Activated effector memory CD4-positive, alpha-beta T cell treated with anti-CD3 and anti-CD28 coated beads, Interleukin-2, amount 50 U/mL, for 16 hours (primary cell): Measurements from ENCODE around the gene DNAI7.

Source experiments
- DNase-seq: peaks from one replicate; pipeline ENCODE4 v3.0.0-alpha.2; 2020

Gene DNAI7

GRCh38 chr12:25162866-25163265, 32.1 kb downstream of the DNAI7 start:
- DNase-seq: no peak

- DNase-seq: no peak
Observed at GRCh38 chr12:25156061-25156460, 38.9 kb downstream of the DNAI7 start.

GRCh38 chr12:25155022-25155576, 39.9 kb downstream of the DNAI7 start:
- DNase-seq: no peak

GRCh38 chr12:25152055-25152454, 42.9 kb downstream of the DNAI7 start:
- DNase-seq: no peak

- no peak for DNase-seq
Observed at GRCh38 chr12:25151476-25151875, 43.5 kb downstream of the DNAI7 start.

GRCh38 chr12:25146686-25147085, 48.3 kb downstream of the DNAI7 start:
- no peak for DNase-seq

GRCh38 chr12:25135531-25136154, 59.3 kb downstream of the DNAI7 start:
- no peak for DNase-seq

GRCh38 chr12:25131270-25131669, 63.7 kb downstream of the DNAI7 start:
- no peak for DNase-seq

- no peak for DNase-seq
Observed at GRCh38 chr12:25130741-25131188, 64.2 kb downstream of the DNAI7 start.

GRCh38 chr12:25126746-25127145, 68.2 kb downstream of the DNAI7 start:
- no peak for DNase-seq

- DNase-seq: no peak
Observed at GRCh38 chr12:25126101-25126500, 68.9 kb downstream of the DNAI7 start.

GRCh38 chr12:25124493-25124892, 70.5 kb downstream of the DNAI7 start:
- DNase-seq: no peak

- no peak for DNase-seq
Observed at GRCh38 chr12:25123126-25123525, 71.8 kb downstream of the DNAI7 start.

- DNase-seq: no peak
Observed at GRCh38 chr12:25121916-25122315, 73.0 kb downstream of the DNAI7 start.

- no peak for DNase-seq
Observed at GRCh38 chr12:25121110-25121509, 73.8 kb downstream of the DNAI7 start.

- DNase-seq: no peak
Observed at GRCh38 chr12:25119020-25119419, 75.9 kb downstream of the DNAI7 start.

GRCh38 chr12:25115677-25116076, 79.3 kb downstream of the DNAI7 start:
- no peak for DNase-seq

GRCh38 chr12:25113651-25114050, 81.3 kb downstream of the DNAI7 start:
- no peak for DNase-seq

- DNase-seq: no peak
Observed at GRCh38 chr12:25110260-25110659, 84.7 kb downstream of the DNAI7 start.

GRCh38 chr12:25107920-25108319, 87.0 kb downstream of the DNAI7 start:
- no peak for DNase-seq

GRCh38 chr12:25106818-25107217, 88.1 kb downstream of the DNAI7 start:
- DNase-seq: no peak

- DNase-seq: no peak
Observed at GRCh38 chr12:25102402-25102801, 92.6 kb downstream of the DNAI7 start.

- no peak for DNase-seq
Observed at GRCh38 chr12:25101092-25101445, 93.9 kb downstream of the DNAI7 start.

- DNase-seq: no peak
Observed at GRCh38 chr12:25100194-25101091, 94.5 kb downstream of the DNAI7 start.
